ENCODE measurements around the gene CBL.
A peak's percentile ranks its signal among the peaks of the same experiment; 100 is the strongest.

CBL gene

DNA sequence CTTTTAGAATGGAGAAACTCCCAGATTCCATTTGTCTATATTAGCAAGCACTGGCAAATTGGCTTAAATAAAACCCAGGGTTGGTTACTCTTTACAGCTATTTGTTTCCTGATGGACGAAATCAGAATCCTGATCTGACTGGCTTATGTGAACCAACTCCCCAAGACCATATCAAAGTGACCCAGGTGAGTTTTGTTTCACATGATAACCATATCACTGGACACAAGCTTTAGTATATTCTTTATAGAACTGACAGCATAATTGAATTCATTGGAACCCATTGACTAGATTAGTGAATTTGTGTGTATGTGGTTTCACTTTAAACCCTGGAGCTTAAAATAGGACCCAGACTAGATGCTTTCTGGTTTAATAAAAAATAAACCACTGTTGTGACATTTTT, 71.5 kb downstream of the CBL start:
- no peak for DNase-seq

DNA sequence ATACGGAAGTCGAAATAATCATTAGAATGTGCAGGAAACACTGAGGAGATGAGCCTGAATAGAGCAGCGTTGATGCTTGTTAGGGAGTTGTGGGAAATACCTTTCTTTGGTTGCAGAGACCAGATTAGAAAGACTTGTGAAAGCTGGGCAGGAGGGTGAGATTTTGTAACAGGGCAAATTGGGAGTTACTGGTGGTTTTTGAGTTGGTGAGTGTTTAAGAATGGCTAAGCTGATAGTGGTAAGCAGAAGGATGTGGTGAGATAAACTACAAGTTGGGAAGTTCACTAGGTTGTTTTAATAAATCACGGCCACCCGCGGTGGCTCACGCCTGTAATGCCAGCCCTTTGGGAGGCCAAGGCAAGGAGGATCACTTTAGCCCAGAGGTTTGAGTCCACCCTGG, 76.4 kb downstream of the CBL start:
- DNase-seq = no peak

- DNase-seq = no peak
These were observed 78.4 kb downstream of the CBL start for GRCh38 chr11:119284344-119285157.

DNA sequence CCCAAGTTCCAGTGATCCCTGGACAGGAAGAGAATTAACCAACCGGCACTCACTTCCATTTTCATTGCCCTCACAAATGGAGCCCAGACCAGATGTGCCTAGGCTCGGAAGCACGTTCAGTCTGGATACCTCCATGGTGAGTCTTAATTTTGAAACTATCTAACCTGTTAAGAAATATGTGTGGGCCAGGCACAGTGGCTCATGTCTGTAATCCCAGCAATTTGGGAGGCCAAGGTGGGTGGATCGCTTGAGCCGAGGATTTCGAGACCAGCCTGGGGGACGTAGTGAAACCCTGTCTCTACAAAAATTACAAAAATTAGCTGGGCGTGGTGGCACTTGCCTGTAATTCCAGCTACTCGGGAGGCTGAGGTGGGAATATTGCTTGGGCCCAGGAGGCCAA, 79.3 kb downstream of the CBL start:
- DNase-seq = no peak

GRCh38 chr11:119288219-119288618, 82.1 kb downstream of the CBL start:
- DNase-seq = no peak

GRCh38 chr11:119290894-119291497, 84.9 kb downstream of the CBL start:
- no peak for DNase-seq

GRCh38 chr11:119293461-119293860, 87.3 kb downstream of the CBL start:
- no peak for DNase-seq

DNA sequence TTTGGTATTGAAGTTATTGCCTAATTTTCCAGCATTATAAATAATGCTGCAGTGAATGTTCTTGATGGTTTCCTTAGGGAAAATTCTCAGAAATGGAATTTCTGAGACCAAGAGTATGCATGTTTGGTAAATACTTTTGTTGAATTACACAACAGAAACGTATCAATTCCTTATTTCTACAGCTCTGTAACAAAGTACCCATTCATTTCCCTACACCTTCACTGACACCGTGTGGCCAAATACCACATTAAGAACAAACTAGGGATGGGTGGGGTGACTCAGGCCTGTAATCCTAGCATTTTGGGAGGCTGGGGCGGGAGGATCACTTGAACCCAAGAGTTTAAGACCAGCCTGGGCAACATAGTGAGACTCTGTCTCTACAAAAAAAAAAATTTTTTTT, 89.0 kb downstream of the CBL start:
- no peak for DNase-seq

GRCh38 chr11:119297938-119298337, 91.8 kb downstream of the CBL start:
- no peak for DNase-seq

DNA sequence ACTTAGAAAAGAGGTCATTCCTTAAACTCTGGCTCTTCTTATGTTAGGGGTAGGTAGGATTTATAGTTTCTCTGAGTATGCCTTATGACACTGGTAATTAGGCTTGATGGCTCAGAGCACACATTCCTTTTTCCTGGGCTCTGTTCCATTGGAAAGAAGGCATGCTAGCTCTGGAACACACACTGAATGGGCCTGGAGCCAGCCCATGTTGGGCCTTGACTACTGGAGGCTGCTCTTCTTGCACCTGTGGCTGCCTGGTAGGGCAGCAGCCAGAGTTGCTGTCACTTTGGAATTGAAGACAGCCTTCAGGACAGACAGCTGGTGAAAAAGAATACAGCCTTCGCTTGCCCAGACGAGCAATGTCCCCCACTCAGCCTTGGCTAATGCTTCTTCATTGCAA, 92.6 kb downstream of the CBL start:
- peak; percentile 75 for DNase-seq

DNA sequence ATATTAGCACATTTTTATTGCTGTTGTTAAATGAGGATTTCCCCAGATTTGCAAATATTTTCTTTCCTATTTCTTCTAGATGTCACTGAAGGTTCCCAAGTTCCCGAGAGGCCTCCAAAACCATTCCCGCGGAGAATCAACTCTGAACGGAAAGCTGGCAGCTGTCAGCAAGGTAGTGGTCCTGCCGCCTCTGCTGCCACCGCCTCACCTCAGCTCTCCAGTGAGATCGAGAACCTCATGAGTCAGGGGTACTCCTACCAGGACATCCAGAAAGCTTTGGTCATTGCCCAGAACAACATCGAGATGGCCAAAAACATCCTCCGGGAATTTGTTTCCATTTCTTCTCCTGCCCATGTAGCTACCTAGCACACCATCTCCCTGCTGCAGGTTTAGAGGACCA, 93.3 kb downstream of the CBL start:
- DNase-seq = no peak

- no peak for DNase-seq
These were observed 94.2 kb downstream of the CBL start for GRCh38 chr11:119300198-119300964.

DNA sequence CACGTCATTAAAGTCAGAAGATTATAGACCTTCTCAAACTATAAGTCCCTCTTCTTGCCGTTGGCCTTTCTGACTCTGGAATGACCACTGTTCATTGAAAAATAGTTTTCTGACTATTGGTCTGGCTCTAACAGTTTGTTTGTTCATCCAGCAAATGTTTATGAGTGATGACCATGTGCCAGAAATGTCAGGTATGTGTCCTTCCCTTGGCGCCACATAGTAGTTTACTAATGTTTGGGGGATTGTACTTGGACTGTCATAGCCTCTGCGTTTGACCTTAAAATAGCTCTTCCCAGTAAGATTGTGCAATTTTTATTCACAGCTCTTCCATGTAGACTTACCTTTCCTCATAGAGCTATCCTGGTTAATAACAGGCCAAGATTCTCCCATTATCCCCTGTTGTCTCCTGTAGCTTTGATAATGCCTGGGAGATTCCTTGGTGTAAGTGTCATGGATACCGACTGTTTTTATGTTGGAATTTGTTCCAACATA, 97.1 kb downstream of the CBL start:
- DNase-seq = no peak

DNA sequence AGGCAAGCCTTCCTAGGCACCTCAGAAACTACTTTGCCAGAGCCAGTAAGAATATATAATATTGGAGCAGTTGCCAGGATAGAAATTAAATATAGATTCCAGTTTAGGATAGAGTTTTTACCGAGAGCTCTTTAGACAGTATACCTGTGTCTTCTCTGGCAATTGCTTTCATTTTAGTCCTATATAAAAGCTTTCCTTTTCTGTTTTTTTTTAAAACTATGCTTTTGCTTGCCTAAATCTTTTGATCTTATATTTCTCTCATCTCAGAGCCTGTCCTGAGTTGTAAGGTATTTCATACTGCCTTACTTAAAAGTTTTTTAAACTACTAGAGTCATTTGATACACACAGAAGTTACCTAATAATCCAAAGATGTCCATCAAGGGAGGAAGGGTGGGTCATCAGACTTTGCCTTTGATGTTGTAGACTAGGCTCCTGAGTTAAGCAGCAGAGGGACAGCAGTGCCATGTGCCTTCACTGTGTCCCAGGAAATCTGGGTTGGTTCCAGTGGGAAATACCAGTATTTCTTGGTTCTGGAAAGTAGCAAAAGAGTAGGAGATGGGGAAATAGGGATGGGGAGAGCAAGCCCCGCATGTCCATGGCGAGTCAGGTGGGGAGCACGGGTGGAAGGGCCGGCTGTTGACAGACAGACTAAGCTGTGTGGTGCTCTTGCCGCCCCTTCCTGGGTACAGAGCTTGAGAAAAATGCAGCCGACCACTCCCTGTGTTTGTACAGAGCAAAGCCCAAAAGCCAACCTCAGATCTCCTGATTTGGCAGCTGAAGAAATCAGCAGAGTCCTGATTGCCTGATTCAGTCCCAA, 99.6 kb downstream of the CBL start:
- no peak for DNase-seq

GRCh38 chr11:119306373-119306890, 100.3 kb downstream of the CBL start:
- DNase-seq = no peak

DNA sequence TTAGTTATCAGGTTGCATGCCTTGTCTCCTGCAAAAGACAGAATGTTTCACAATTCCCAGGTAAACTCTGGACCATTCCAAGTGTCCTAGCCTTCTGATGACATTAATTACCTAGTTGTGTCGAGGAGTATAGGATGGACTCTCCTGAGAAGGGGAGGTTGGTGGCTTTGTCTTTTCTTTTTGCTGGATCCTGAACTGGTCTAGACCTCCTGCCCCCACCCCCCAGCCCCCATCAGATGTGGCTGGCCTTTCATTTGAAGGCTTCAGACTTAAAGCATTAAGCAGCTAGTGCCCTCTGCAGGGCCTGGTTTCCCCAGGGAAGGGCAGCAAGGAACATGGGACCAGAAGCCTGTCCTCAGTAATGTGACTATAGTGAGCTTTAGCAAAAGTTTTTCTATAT, 101.1 kb downstream of the CBL start:
- DNase-seq = no peak

DNA sequence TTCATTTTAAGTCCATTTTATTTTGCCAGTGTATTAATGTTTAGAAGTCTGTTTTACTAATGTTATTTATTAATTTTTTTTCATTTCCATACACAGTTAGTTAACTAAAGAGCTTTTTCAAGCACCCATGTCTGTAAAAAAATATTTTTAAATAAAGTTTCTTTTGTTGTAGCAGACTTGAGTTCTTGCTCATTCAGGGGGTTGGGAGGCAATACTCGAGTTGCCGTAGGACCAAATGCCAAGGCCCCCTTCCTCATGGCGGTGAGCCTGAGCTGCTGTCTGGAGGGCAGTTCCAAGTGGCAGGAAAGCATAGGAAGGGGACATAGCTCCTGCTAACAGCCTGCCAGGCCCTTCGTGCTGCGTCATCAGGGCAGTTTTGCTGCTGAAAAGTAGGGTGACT, 101.8 kb downstream of the CBL start:
- no peak for DNase-seq

GRCh38 chr11:119309411-119309810, 103.3 kb downstream of the CBL start:
- DNase-seq = no peak

DNA sequence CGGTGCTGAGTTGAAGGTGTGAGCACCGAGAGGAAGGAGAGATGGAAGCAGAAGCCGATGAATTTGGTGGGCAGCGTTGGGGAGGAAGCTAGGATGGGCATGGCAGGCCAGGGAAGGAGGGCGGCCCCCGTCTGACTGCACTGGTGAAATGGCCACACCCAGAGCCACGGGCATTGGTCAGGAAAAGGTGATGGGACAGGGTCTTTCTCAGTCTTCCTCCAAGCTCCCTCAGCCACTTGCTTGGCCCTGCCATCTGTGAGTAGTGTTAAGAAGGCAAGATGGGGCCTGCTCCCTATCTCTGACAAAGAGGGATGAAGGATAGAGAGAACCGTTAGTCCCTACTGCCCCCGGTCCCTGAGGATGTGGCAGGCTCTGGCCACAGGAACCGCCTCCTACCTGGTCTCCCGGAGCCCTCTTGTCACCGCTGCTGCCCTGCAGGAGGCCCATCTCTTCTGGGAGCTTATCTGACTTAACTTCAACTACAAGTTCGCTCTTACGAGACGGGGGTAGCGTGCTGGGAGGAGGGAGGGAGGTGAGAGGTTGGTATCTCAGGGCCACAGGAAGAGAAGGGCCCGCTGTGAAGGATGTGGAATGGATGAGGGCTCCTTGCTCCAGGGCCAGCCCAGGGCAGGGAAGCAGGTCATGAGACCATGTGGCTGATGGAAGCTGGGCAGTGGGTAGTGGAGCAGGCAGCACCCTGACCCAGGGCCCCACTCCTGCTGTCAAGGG, 104.0 kb downstream of the CBL start:
- DNase-seq = no peak

DNA sequence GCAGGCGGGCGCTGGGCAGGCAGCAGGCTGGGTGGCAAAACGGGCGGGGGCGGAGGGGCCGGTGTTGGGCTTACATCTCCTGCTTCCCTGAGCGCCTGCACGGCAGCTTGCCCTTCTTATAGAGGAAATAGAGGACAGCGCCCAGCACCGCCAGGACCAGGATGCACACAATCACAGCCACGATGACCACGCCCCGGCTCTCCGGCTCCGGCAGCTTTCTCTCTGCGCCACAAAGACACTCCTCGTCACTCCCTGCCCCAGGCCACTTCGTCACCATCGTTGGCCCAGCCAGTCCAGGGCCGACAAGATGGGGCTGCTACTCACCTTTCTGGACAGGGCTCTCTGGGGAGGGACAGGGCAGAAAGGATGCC, 104.5 kb downstream of the CBL start:
- DNase-seq = no peak

DNA sequence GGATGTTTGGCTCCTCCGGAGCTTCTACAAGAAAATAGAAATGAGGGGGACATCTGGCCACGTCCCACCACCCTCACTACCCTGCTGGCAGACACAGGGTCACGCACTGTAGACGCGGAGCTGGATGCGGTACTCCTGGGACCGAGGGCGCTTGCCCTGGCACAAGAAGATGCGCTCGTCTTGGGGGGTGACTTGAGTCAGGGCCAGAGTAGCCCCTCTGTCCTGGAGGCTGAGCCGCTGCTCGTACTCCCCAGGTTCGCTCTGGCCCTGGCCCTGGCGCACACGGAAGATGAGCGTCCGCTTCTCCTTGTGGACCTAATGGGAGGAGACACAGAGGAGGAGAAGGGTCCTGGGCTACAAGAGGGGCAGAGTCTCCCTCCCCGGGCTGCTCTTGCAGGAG, 108.6 kb downstream of the CBL start:
- no peak for DNase-seq
